ENCODE measurements around the gene ST8SIA1.

DNA sequence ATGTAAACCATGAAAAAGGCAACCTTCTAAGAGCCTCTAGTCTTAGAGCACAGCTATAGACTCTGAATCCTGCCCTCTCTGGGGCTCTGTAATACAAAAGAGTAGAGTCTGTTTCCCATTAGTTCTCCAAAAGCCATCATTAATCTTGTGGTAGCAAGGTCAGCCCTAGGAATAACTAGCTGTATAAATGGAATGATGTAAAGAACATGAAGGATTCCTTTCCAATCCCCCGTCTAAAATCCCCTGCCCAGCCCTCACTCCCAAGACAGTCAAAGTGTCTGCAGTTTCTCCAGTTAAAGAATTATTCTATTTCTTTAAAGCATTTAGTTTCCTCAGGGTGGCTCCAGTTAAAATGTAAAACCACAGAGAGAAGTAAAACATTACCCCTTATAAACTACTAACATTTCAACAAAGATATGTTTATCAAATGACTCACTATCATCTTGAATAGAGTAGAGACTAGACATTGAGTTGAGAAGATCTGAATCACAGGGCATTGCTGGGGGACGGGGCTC lies 104.2 kb downstream of the ST8SIA1 start:
- TF ChIP-seq, protein P1, sequence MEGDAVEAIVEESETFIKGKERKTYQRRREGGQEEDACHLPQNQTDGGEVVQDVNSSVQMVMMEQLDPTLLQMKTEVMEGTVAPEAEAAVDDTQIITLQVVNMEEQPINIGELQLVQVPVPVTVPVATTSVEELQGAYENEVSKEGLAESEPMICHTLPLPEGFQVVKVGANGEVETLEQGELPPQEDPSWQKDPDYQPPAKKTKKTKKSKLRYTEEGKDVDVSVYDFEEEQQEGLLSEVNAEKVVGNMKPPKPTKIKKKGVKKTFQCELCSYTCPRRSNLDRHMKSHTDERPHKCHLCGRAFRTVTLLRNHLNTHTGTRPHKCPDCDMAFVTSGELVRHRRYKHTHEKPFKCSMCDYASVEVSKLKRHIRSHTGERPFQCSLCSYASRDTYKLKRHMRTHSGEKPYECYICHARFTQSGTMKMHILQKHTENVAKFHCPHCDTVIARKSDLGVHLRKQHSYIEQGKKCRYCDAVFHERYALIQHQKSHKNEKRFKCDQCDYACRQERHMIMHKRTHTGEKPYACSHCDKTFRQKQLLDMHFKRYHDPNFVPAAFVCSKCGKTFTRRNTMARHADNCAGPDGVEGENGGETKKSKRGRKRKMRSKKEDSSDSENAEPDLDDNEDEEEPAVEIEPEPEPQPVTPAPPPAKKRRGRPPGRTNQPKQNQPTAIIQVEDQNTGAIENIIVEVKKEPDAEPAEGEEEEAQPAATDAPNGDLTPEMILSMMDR (IDR thresholded peaks at IDR 0.05 in 2 of 3, conservative IDR thresholded peaks at IDR 0.05 in 1 of 3; ENCODE audit: borderline replicate concordance in 1 of 3, insufficient read depth in 1 of 3, low read depth in 2 of 3, low read length in 2 of 3), result no peak
- TF ChIP-seq POLR2A (IDR thresholded peaks at IDR 0.05; ENCODE audit: borderline replicate concordance, extremely low read depth, insufficient read depth, insufficient read length), result no peak
- no peak for TF ChIP-seq RAD21 (IDR thresholded peaks at IDR 0.05; ENCODE audit: low read depth)
- TF ChIP-seq, protein P2, sequence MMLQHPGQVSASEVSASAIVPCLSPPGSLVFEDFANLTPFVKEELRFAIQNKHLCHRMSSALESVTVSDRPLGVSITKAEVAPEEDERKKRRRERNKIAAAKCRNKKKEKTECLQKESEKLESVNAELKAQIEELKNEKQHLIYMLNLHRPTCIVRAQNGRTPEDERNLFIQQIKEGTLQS (IDR thresholded peaks at IDR 0.05), result no peak
- no peak for TF ChIP-seq POLR2AphosphoS5 (IDR thresholded peaks at IDR 0.05; ENCODE audit: low read depth, low read length)
- no peak for TF ChIP-seq EZH2 (IDR thresholded peaks at IDR 0.05)
- TF ChIP-seq EZH2phosphoT487 (IDR thresholded peaks at IDR 0.05; ENCODE audit: borderline replicate concordance), result no peak
- no peak for TF ChIP-seq SP1 (IDR thresholded peaks at IDR 0.05; ENCODE audit: low read depth)
- TF ChIP-seq YY1 (IDR thresholded peaks at IDR 0.05; ENCODE audit: extremely low read depth, insufficient replicate concordance, low read depth, low read length), result no peak
- TF ChIP-seq TCF7L2 (IDR thresholded peaks at IDR 0.05; ENCODE audit: borderline replicate concordance, extremely low read depth, insufficient read depth, insufficient read length), result no peak
- TF ChIP-seq, protein P3, sequence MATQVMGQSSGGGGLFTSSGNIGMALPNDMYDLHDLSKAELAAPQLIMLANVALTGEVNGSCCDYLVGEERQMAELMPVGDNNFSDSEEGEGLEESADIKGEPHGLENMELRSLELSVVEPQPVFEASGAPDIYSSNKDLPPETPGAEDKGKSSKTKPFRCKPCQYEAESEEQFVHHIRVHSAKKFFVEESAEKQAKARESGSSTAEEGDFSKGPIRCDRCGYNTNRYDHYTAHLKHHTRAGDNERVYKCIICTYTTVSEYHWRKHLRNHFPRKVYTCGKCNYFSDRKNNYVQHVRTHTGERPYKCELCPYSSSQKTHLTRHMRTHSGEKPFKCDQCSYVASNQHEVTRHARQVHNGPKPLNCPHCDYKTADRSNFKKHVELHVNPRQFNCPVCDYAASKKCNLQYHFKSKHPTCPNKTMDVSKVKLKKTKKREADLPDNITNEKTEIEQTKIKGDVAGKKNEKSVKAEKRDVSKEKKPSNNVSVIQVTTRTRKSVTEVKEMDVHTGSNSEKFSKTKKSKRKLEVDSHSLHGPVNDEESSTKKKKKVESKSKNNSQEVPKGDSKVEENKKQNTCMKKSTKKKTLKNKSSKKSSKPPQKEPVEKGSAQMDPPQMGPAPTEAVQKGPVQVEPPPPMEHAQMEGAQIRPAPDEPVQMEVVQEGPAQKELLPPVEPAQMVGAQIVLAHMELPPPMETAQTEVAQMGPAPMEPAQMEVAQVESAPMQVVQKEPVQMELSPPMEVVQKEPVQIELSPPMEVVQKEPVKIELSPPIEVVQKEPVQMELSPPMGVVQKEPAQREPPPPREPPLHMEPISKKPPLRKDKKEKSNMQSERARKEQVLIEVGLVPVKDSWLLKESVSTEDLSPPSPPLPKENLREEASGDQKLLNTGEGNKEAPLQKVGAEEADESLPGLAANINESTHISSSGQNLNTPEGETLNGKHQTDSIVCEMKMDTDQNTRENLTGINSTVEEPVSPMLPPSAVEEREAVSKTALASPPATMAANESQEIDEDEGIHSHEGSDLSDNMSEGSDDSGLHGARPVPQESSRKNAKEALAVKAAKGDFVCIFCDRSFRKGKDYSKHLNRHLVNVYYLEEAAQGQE (IDR thresholded peaks at IDR 0.05; ENCODE audit: low read depth), result no peak
